VCaP (cell line): ENCODE results near the gene HRAS.
"Not testable (repeated sequence)": the region's sequence is repeated elsewhere in the genome, so short reads cannot be mapped to it uniquely, and the experiment has no call there.

Experiments used
- H3K27ac ChIP-seq: fragments of 450-650 bp; 2 replicates; pipeline ENCODE4 v1.5.1; 2017
- CTCF ChIP-seq: fragments of 450-650 bp; conservative IDR thresholded peaks from 2 replicates; pipeline ENCODE4 v1.5.1; 2017; ENCODE audit warnings: mild to moderate bottlenecking, moderate library complexity

HRAS gene

GRCh38 chr11:576811-577610 is 41.6 kb upstream of the HRAS start:
- H3K27ac ChIP-seq = peak overlapping the region; percentile 95
- no peak for TF ChIP-seq CTCF

DNA sequence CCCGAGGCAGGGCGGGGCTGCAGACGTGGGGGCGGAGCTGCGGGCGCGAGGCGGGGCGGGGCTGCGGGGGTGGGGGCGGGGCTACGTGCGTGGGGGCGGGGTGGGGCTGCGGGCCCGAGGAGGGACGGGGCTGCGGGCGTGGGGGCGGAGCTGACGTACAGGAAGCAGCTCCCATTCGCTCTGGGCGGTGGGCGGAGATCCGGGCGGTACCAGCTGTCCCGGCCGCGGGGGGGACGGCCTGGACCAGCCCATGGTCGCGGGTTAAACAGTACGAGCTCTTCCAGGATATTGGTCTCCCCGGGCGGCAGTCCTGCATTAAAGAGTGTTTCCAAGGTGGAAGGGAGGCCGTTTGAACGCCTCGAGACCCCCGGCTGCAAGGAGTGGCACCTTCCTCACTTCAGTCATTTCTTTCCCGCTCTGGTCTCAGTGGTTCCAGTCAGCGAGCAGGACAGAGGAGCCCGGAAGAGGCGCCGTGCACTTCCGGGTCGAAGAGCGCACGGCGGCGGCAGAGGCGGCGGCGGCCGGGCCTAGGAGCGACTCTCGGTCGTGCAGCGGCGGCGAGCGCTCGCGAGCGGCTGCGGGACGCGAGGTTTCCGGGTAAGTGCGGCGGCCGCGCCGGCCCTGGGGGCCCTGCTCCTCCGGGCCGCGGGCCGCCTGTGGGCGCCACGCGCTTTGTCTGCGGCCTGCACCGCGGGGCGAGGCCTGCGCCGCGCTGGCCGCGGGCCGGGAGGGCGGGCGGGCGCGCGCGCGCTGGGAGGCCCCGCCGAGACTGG is 40.8 kb upstream of the HRAS start, which contains the start of gene PHRF1:
Gene PHRF1, plus strand, starts transcription at position 475 of the 773 bp plus-strand sequence. CDS start 5,043 bp downstream, outside the sequence.
- TF ChIP-seq CTCF = no peak
- peak within 1 kb of the TSS; percentile 95 for H3K27ac ChIP-seq

DNA sequence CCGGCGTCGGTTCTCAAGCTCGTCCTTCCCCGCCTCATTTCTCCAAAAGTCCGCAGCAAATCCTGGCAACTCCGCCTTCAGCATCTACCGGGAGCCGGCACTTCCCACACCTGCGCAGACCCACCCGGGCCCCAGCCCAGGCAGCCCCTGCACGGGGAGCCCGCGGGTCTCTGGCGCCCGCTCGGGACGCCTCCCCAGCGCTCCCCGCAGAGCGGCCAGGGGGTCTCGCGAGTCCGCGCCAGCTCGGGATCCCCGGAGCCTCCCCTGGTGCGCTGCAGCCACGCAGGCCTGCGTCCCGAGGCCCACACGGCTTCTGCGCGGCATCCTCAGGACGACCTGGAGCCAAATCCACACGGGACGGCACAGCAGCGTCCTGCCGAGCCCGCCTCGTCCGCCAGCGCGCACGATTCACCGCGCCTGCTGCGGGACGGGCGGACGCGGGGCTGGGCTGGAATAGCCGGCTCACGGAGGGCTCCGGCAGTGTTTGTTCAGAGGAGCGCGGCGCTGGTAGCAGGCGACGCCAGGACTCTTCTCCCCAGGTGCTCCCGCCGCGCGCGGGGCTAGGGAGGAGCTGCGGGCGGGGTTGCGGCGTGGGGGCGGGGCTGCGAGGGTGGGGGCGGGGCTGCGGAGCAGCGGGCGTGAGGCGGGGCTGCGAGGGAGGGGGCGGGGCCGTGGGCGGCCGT is 40.1 kb upstream of the HRAS start:
- TF ChIP-seq CTCF = no peak
- peak overlapping the region; percentile 95 for H3K27ac ChIP-seq

GRCh38 chr11:574632-575312 is 39.4 kb upstream of the HRAS start:
- H3K27ac ChIP-seq = peak overlapping the region; percentile 95
- TF ChIP-seq CTCF = no peak

DNA sequence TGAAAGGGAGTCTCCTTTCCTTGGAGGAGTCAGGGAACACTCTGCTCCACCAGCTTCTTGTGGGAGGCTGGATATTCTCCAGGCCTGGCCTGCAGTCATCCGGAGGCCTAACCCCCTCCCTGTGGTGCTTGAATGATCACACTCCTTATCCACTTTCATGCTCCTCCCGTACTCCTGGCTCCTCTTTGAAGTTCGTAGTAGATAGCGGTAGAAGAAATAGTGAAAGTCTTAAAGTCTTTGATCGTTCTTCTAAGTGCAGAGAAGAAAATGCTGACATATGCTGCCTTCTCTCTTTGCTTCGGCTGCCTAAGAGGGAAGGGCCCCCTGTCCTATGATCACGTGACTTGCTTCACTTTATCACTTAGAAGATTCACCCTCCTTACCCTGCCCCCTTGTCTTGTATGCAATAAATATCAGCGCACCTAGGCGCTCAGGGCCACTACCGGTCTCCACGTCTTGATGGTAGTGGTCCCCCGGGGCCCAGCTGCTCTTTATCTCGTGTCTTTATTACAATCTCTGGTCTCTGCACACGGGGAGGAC is 38.7 kb upstream of the HRAS start:
- not testable (repeated sequence) for H3K27ac ChIP-seq

DNA sequence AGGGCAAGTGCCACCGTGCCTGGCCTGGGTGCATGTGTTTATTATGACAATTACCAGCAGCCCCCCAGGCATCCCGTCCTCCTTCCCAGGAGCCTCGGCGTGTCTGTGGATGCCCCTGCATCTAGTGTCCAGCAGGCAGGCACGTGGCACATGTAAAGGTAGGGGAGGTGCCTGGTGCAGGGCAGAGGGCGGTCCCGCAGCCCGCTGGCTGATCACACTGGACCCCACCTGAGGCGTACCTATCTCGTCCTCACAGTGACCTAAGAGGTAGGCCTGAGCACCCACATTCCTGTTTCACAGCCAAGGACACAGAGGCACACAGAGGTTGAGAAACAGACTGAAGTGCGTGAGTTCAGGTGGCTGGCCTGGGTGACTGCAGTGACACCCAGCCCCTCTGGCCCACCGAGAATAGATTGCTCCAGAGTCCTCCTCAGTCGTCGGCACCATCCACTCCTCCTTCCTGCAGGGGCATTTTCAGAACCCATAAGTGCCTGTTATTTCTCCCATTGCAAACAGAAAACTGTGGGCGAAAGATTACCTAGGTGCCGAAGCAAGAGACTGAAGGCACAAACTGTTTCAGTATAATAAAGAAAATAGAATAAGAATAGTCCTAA is 37.9 kb upstream of the HRAS start:
- no peak for TF ChIP-seq CTCF
- no peak overlapping the region for H3K27ac ChIP-seq

DNA sequence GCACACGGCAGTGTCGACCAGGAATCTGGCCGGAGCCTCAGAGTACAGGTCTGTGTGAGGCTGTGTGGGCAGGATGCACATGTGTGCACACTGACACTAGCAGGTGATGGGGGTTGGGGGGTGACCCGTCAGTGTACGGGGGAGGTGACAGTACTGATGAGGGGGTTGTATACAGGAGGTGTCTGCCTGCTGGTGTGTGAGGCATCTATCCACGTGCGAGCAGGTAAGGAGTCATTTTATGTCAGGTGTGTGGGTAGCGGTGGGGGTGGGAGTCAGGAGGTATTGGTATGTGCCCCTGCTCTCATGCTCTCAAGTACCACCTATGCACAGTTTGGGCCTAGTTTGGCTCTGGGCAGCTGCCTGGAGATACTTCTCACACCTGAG is 36.4 kb upstream of the HRAS start:
- TF ChIP-seq CTCF = no peak
- no peak overlapping the region for H3K27ac ChIP-seq
